ENCODE data around the gene BNIP5. TPM values are rescaled to one million over a fixed set of nuclear protein-coding genes. Genes with fewer than 3 reads are reported as not detected.

Gene BNIP5
- total and polyA plus RNA-seq, 2 of the 13 experiments (the other 11 are each of a cell fraction or from before 2014, with no cell fraction given): not detected

GRCh38 chr6:36345681-36346466 is 9.2 kb upstream of the BNIP5 start:
- no peaks in the 10 kb centered on the region for H3K36me3 ChIP-seq (replicated peaks in 1 of 2; ENCODE audit: control insufficient read depth in 1 of 2, insufficient read depth in 2 of 2, low read length in 2 of 2)
- ChIA-PET POLR2A (no interaction called here), CTCF (ENCODE audit: low intra/inter-chr PET ratio, low total read pairs) (no interaction called here)
- ATAC-seq (no peak), FAIRE-seq (no peak), DNase-seq (ENCODE audit: low spot score) (no peak)
- no peak overlapping the region for H3K27ac ChIP-seq (ENCODE audit: extremely low read length, insufficient read depth, low read length)
- no peak overlapping the region for H2AFZ ChIP-seq (ENCODE audit: low read length)
- no TSS peak for BruUV-seq (replicated peaks)
- peaks cover 0 to 9% of the 10 kb centered on the region in 2 experiments; a peak in 3 of 5 replicates for H3K27me3 ChIP-seq (ENCODE audit: control insufficient read depth in 1 of 2, insufficient read depth in 2 of 2, low read length in 2 of 2)
- TF ChIP-seq GMEB2 (CRISPR knock-in tag; IDR thresholded peaks at IDR 0.05; ENCODE audit: low read depth): no peak
- TF ChIP-seq RFX1 (IDR thresholded peaks at IDR 0.05): 0 out of 2 replicates have a peak, but pooled peaks have one; percentile 5
- H4K20me1 ChIP-seq (ENCODE audit: insufficient read depth, low read length): no peaks in the 10 kb centered on the region
- H3K79me2 ChIP-seq (ENCODE audit: insufficient read depth, low read length): no peaks in the 10 kb centered on the region
- H3K4me1 ChIP-seq (ENCODE audit: insufficient read depth, low read length): peaks cover 7% of the 10 kb centered on the region
- no peak overlapping the region for H3K4me3 ChIP-seq (replicated peaks in 1 of 3; ENCODE audit: insufficient read depth in 1 of 3, low read depth in 2 of 3, low read length in 3 of 3)
- in situ Hi-C loops (cut with HindIII; ENCODE audit: extremely low pct_ligation_motif_present, low pct_unique_long_range_greater_than_20kb) (no loop called here), intact Hi-C loops (cut with micrococcal nuclease; ENCODE audit: unreplicated experiment) (no loop called here)
- WGBS (ENCODE audit: low lambda C conversion rate): 44% methylated on average over 13 of the region's 13 CpGs
- H3K4me2 ChIP-seq (ENCODE audit: low read depth, low read length): no peak overlapping the region
- H3K9ac ChIP-seq (ENCODE audit: insufficient read depth, low read depth, low read length): no peak overlapping the region
- no peaks in the 10 kb centered on the region for H3K9me3 ChIP-seq (ENCODE audit: low read length)

DNA sequence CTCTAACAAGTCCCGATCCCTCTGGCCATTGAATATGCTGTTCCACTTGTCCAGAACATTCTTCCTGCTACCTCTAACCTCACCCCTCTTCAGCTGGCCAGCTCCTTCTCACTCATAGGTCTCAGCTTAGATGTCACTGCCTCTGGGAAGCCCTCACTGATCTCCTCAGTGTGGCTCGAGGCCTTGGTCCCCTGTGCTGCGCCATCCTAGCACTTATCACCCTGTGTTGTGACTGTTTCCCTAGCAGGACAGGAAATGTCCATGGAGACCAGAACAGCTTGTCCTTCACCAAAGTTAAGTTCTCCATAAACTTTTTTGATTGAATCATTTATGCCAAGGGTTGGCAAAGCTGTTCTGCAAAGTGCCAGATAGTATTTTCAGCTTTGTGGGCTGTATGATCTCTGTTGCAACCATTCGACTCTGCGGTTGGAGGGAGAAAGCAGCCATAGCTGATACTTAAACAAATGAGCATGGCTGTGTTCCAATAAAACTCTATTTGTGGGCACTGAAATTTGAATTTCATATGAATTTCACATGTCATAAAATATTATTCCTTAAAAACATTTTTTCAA is 6.5 kb upstream of the BNIP5 start:
- no peak overlapping the region for H2AFZ ChIP-seq (ENCODE audit: low read length)
- FAIRE-seq: no peak
- no peaks in the 10 kb centered on the region for H3K79me2 ChIP-seq (ENCODE audit: insufficient read depth, low read length)
- intact Hi-C loops (cut with micrococcal nuclease; ENCODE audit: unreplicated experiment): no loop called here
- no peak for DNase-seq (ENCODE audit: low spot score)
- no peak overlapping the region for H3K4me2 ChIP-seq (ENCODE audit: low read depth, low read length)
- no peak for ATAC-seq
- H3K27me3 ChIP-seq (ENCODE audit: control insufficient read depth in 1 of 2, insufficient read depth in 2 of 2, low read length in 2 of 2): peaks cover 2 to 21% of the 10 kb centered on the region in 2 experiments
- 63% methylated on average over 5 of the region's 5 CpGs for WGBS (ENCODE audit: low lambda C conversion rate)
- H3K4me3 ChIP-seq (replicated peaks in 1 of 3; ENCODE audit: insufficient read depth in 1 of 3, low read depth in 2 of 3, low read length in 3 of 3): no peak overlapping the region
- in situ Hi-C loops (cut with HindIII; ENCODE audit: extremely low pct_ligation_motif_present, low pct_unique_long_range_greater_than_20kb): no loop called here
- H3K9me3 ChIP-seq (ENCODE audit: low read length): no peaks in the 10 kb centered on the region
- ChIA-PET POLR2A (no interaction called here), CTCF (ENCODE audit: low intra/inter-chr PET ratio, low total read pairs) (no interaction called here)
- H3K9ac ChIP-seq (ENCODE audit: insufficient read depth, low read depth, low read length): no peak overlapping the region
- no peaks in the 10 kb centered on the region for H3K36me3 ChIP-seq (replicated peaks in 1 of 2; ENCODE audit: control insufficient read depth in 1 of 2, insufficient read depth in 2 of 2, low read length in 2 of 2)
- no TSS peak for BruUV-seq (replicated peaks)
- H3K27ac ChIP-seq (ENCODE audit: extremely low read length, insufficient read depth, low read length): no peak overlapping the region
- no peaks in the 10 kb centered on the region for H4K20me1 ChIP-seq (ENCODE audit: insufficient read depth, low read length)
- peaks cover 23% of the 10 kb centered on the region for H3K4me1 ChIP-seq (ENCODE audit: insufficient read depth, low read length)
- TF ChIP-seq TERF1 (CRISPR knock-in tag; IDR thresholded peaks at IDR 0.05) (no peak), ELF1 (CRISPR knock-in tag; IDR thresholded peaks at IDR 0.05) (no peak), BCL6 (CRISPR knock-in tag; IDR thresholded peaks at IDR 0.05) (no peak), STAT5B (CRISPR knock-in tag; IDR thresholded peaks at IDR 0.05) (no peak), SRF (IDR thresholded peaks at IDR 0.05; ENCODE audit: low read depth, low read length) (no peak), SAFB2 (CRISPR knock-in tag; IDR thresholded peaks at IDR 0.05; ENCODE audit: borderline replicate concordance, low read depth) (no peak), NCOA2 (CRISPR knock-in tag; IDR thresholded peaks at IDR 0.05) (no peak), ZNF251 (CRISPR knock-in tag; IDR thresholded peaks at IDR 0.05) (no peak)
- TF ChIP-seq, protein P1, sequence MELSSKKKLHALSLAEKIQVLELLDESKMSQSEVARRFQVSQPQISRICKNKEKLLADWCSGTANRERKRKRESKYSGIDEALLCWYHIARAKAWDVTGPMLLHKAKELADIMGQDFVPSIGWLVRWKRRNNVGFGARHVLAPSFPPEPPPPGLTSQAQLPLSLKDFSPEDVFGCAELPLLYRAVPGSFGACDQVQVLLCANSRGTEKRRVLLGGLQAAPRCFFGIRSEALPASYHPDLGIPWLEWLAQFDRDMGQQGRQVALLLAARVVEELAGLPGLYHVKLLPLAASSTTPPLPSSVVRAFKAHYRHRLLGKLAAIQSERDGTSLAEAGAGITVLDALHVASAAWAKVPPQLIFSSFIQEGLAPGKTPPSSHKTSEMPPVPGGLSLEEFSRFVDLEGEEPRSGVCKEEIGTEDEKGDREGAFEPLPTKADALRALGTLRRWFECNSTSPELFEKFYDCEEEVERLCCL (CRISPR knock-in tag; IDR thresholded peaks at IDR 0.05; ENCODE audit: borderline replicate concordance): no peak
- TF ChIP-seq, protein P2, sequence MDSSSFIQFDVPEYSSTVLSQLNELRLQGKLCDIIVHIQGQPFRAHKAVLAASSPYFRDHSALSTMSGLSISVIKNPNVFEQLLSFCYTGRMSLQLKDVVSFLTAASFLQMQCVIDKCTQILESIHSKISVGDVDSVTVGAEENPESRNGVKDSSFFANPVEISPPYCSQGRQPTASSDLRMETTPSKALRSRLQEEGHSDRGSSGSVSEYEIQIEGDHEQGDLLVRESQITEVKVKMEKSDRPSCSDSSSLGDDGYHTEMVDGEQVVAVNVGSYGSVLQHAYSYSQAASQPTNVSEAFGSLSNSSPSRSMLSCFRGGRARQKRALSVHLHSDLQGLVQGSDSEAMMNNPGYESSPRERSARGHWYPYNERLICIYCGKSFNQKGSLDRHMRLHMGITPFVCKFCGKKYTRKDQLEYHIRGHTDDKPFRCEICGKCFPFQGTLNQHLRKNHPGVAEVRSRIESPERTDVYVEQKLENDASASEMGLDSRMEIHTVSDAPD (CRISPR knock-in tag; IDR thresholded peaks at IDR 0.05): no peak

All from HepG2 (cell line).